Uterus (tissue), 2 donors: ENCODE data around the gene CSNK2A2.

ENCODE experiments used
- CTCF ChIP-seq, 4 experiments: fragments of 200-600 bp in 2 of 4; fragments of 450-650 bp in 2 of 4; sonication (generic) in 2 of 4; IDR thresholded peaks; one replicate each; pipeline ENCODE4 v1.5.1; 2016 to 2019; ENCODE audit warnings: antibody characterized with exemption in 4 of 4, mild to moderate bottlenecking in 2 of 4, moderate library complexity in 1 of 4
- POLR2A ChIP-seq, 2 donors: fragments of 450-650 bp; IDR thresholded peaks; one replicate each; pipeline ENCODE4 v1.6.1; 2016; ENCODE audit warnings: antibody characterized with exemption in 2 of 2, mild to moderate bottlenecking in 1 of 2, moderate library complexity in 1 of 2

GRCh38 chr16:58194790-58195189 lies 3.1 kb downstream of the CSNK2A2 start:
- TF ChIP-seq CTCF (IDR thresholded peaks at IDR 0.05) (no peak), POLR2A (IDR thresholded peaks at IDR 0.05) (no peak)
